NCI-H524 treated with DMSO at 0.1 percent for 48 hours (cell line): ENCODE measurements around the gene CTNNA1.

ENCODE experiments used
- DNase-seq: peaks from one replicate; lab custom pipeline; 2025; lab: John Stamatoyannopoulos, UW

Gene CTNNA1

DNA sequence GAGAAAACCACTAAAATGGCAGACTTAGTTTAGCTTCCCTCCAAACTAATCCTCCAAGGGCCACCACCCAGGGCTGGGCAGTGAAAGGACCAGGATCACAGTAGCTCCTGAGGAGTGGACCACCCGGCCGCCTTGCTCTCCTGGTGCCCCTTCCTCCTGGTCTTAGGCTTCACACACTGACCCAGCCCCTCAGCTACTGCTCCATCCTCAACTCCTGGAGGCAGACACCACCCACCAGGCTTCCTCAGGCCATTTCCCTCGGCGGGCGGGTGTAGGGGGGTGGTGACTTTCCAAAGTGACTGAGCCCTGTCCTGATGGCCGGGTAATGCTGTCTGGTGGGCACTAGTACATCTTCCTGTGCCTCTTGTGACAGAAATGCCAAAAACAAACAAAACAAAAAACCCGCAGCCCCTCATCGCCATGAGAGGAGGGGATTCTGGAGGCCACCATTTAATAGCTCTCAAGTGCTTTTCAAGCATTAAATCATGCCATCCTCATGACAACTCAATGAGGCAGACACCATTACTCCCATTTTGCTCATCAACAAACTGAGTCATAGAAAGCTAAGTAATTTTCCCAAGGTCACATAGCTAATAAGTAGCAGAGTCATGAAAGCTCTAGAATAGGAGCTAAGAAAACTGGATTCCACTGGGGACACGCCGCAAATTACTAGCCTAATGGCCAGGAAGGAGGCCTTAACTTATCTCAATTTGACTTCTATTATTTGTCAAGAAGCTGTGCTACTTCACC is 213.2 kb downstream of the CTNNA1 start:
- no peak for DNase-seq

DNA sequence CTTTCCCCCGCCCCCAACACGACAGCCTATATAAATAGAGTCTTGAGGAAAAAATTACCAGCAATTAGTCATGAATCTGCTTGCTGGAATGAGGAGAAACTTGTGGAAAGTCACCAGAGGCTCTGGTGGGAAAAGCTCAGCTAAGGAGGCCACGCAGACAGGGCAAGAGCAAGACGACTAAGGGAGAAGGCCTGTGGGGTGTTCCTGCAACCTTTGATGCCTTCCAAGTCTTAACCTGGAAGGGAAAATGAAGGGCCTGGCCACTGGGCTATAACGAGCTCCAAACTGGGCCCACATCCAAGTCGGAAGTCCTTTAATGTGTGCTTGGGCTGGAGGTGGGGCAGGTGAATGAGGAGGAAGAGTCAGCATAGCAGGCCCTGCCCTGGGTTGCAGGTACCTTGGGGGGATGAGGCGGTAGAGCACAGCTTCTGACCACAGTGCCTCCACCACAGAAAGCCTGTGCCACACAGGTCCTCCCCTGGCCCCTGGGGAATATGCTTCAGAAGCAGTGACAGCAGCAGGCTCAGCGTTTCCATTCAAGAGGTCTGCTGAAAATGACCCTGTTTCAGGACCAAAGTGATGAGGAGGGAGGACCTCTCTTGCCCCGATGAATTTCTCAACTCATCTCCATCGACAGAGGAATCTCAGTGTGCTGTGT is 214.7 kb downstream of the CTNNA1 start:
- DNase-seq: no peak

DNA sequence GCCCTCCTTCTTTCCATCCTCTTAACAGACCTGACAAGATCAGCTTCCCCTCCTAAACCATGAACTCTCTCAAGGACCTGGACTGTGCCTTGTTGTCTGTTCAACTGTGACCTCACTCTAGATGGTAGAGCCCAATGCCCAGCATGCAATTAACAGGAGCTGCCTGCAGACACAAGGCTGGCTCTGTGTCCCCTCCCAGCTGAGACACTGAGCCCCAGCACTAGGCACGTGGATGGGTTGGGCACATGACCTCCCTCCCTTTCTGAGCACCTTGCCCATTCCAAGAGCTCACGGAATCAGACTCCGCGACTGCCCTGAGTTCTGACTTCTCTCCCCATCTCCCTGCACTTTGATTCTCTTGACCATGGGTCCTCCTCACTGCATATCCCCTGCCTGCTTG is 215.4 kb downstream of the CTNNA1 start:
- no peak for DNase-seq

DNA sequence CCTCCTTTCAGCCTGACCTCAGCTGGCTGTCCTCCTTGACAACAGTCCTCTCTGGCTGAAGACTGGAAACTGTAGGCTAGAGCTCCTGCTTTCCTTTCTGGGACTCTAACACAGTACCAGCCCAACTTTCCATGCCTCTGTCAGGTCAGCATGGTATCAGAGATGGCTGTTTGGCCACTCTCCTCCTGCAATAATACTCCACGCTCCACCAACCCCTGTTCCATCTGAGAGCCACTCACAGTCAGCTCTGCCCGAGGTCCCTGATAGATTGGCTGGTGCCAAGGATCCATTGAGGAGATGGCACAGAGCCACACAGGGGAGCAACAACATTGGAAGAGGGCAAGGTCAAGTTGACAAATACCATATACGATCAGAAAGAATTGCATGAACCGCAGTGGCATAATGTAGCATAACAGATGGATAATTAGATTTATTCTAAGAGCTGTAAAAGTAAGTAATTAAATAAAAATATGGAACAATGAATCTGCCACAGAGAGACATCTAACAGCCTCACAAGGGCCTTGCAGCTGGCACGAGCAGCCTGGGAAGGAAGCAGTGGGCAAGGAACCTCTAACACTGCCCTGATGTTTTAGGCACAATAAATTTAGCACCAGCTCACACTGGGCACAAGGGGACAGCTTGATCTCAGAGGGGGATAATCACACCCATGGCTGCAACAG is 216.2 kb downstream of the CTNNA1 start:
- peak; percentile 20 for DNase-seq

DNA sequence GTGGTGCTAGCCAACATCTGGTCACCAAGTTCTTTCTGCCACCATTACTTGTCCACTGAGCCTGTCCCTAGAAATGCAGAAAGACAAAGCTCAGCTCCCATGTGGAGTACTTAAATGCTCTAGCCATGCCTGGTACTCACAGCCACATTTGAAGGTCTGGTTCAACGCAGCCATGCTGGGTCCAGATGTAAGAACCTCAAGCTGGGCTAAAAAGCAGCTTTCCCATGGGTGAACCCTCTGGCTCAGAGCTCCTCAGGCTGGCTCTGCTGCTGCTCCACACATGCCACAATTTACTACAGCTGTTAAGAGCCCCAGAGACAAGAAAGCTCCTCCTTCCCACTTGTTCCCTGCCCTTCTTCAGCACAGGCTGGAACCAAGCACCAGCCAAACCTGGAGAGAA is 219.0 kb downstream of the CTNNA1 start:
- no peak for DNase-seq

DNA sequence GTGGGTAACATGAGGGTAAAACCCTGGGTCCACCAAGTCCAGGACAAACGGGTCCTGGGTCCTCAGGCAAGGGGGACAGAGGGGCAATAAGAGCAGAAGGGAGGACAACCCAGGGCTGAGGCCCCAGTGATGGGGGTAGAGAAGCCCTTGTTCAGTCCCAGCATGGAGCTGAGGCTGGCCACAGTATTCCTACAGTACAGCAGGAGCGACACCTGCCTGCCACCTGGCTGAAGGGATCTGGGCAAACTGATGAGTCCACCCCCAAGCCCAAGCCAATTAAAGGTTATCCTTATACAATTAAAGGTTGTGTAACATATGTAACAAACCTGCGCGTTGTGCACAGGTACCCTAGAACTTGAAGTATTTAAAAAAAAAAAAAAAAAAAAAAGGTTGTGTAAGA is 219.6 kb downstream of the CTNNA1 start:
- DNase-seq: no peak

DNA sequence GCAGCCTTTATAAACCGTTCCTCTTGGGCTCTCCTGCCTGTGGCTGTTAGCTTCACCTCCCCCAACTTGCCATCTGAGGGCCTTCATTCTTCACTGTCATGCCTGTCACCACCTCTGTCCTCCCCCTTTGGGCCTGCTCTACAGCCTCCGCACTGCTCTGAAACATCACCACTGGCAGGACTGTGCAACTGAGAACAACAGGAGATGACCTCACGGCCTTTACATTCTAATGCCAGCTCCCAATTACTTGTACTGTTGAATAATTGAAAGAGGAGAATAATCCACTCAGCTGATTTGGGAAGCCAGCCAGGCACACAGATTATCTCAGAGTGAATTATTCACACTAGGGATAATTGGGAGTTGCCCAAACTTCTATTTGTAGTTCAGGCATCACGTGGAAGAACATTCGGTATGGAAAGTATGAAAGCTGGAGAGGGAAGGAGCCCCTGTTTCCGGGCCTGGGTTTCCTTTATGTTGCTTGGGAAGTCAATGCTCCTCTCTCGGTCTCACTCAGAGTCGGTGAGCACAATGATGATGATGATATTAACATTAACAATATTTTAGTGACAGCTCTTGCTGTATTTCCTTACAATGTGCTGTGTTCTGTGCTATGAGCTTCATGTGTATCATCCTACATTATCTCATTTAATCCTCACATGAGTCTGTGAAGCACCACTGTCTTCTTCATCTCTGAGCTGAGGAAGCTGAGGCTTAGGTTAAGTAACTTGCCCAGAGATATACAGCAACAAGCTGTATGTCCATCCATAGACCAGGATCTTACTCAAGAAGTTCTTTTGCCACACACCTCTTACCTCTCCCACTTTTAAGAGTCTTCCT is 221.2 kb downstream of the CTNNA1 start:
- peak; percentile 33 for DNase-seq

DNA sequence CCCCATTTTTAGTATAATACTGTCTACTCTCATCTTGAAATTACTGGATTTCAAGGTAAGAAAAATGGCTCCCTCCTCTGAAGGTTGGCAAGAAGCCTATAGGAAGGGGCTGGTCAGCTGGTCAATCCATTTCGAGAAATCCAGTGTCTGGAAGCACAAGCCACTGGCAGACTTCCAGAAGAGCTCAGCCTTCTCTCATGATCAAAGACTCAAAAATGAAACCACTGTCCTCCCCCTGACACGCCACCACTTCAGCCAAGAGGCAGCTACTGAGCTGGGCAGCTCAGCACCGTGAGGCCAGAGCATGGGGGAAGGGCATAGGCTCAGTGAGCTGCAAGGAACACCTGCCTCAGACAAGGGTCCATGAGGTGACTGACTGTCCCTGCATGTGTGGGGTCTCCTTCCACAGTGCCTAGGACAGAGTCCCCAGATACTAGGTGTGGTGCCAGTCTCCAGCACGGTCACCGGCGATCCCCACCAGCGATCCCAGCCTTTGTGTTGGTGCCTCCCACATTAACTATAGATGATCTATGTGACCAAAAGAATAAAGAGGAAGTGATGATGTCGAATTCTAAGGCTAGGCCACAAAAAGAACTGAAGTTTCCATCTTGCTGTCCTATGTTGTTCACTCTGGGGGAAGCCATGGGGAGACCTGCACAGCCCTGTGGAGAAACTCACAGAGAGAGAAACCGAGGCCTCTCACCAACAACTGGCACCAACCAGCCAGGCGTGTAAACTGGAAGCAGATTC is 222.0 kb downstream of the CTNNA1 start:
- no peak for DNase-seq

DNA sequence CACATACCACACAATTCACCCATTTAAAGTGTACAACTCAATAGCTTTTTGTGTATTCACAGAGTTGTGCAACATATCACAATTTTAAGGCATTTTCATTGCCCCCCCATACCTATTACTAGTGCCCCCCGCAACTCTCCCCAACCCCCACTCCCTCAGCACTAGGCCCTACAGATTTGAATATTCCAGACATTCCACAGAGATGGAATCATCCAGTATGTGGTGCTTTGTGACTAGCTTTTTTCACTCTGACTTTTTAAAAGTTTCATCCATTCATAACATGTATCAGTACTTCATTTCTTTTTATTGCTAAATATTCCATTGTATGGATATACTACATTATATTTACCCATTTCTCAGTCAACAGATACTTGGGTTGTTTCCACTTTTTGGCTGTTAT is 224.9 kb downstream of the CTNNA1 start:
- DNase-seq: no peak

DNA sequence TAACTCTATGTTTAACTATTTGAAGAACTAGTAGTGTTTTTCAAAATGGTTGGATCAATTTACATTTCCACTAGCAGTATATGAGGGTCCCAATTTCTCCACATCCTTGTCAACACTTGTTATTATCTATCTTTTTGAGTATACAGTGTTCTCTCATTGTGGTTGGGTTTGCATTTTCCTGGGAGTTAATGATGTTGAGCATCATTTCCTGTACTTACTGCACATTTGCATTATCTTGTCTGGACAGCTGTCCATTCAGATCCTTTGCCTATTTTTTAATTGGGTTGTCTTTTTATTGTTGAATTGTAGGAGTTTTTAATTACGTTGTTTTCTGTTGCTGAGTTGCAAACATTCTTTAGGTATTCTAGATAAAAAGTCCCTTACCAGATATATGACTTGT is 225.4 kb downstream of the CTNNA1 start:
- no peak for DNase-seq

DNA sequence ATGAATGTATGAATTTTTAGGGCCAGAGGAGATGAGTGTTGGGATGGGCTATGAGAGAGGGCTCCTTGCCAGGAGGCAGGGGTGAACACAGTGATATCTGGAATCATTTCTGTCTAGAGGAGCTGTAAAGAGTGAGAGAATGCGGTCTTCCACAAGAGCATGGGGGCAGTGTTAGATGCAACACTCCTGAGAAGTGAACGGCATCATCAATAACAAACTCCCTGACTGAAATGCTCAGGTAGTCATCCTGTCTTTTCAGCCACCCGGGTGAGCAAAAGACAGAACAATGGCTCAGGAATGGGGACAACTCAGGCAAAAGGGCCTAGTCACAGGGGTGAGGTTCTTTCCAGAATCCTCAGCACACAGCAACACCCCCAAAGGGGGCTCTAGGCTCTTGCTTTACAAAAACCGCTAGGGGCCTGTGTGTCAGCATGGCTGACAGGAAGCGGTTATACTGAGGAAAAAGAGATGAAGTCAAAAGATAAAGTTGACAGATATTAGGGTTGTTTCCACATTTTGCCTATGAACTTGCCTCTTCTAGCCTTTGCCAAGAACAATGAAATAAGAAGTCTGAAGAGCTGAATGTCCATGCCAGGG is 226.6 kb downstream of the CTNNA1 start:
- no peak for DNase-seq

DNA sequence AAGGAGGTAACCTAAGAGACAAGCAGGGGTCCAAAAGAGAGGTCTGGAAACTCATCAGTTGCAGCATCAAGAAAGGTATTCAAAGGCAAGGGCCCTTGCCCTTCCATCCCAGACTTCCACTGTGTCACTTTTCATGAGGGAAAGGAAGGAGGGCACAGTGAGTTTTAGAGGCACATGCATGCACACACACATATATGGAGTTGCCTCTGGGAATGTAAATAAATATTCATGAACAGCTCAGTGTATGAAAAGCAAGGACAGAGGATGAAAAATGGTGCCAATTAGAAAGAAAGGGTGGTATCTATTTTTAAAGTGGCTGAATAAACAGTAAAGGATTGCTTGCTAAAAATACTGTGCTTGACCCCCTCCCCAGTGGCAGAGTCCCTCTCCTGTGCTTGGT is 227.2 kb downstream of the CTNNA1 start:
- no peak for DNase-seq

DNA sequence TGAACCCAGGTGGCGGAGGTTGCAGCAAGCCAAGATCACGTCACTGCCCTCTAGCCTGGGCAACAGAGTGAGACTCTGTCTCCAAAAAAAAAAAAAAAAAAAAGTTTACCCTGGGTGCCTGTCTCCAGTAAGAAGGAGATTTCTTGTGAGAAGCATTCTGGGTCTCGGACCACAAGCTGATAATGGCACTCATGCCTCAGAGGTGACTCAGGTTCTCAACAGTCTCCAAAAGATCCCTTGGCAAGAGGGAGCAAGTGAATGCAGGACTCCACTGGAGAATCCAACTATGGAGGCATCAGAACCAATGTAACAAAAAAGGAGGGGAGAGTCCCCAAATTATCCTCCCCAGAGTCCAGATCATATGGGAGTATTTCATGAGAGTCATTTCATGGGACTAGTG is 227.9 kb downstream of the CTNNA1 start:
- DNase-seq: no peak

DNA sequence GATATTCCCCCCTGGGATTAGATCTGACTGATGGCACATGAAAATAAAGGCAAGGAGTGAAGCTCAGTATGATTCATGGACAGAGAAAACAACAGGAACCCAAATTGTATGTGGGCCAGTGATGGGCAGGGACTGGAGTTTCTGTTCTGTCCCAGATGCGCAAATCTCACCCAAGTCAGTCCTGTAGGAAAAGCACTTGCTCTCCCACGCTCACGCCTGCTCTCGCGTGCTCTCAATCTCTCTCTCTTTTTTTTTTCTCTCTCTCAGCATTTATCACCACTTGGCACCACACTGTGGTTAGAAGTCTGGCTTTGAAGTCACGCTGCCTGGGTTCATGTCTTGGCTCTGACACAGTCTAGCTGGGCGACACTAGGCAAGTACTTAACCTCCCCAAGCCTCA is 228.4 kb downstream of the CTNNA1 start:
- no peak for DNase-seq

DNA sequence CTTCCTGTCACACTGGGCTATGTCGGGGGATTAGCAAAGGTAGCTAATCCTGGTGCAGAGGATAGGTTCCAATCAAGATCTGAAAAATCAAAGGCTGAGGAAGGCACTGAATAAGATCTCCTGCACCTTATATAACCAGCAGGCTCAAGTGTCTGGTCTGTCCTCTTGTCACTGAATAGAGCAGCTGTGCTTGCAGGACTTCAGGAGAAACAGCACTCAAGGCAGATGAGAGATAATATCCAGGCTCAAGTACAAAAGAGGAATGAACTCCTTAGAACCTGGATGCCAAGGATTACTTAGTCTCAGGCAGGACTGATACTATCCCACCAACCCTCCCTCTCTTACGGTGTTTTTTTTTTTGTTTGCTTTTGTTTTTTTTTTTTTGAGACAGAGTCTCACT is 230.8 kb downstream of the CTNNA1 start:
- DNase-seq: peak; percentile 87
